ACHN (cell line): ENCODE measurements around the gene CD300C.

ENCODE experiments used
- DNase-seq: peaks from one replicate; pipeline ENCODE4 v3.0.0-alpha.2; 2015
- in situ Hi-C: cut with HindIII; loops from 2 replicates; pipeline ENCODE4 v1.10.0; 2017; ENCODE audit warnings: low sequenced_read_pairs, low pct_ligation_motif_present, low pct_unique_long_range_greater_than_20kb

The CD300C gene

GRCh38 chr17:74542166-74542565 is 3.7 kb downstream of the CD300C start:
- in situ Hi-C loops, result no loop called here
- no peak for DNase-seq

- DNase-seq, result no peak
- in situ Hi-C loops, result no loop called here
Measured at GRCh38 chr17:74541176-74542111, 4.5 kb downstream of the CD300C start.

- no peak for DNase-seq
- in situ Hi-C loops, result no loop called here
Measured at GRCh38 chr17:74539281-74539820, 6.6 kb downstream of the CD300C start.

- no peak for DNase-seq
- in situ Hi-C loops, result no loop called here
Measured at GRCh38 chr17:74536890-74537289, 9.0 kb downstream of the CD300C start.

- in situ Hi-C loops, result no loop called here
- no peak for DNase-seq
Measured at GRCh38 chr17:74532115-74532514, 13.8 kb downstream of the CD300C start.

GRCh38 chr17:74531231-74531761 is 14.6 kb downstream of the CD300C start, which contains the start of gene CD300LB:
CD300LB (minus strand) TSS chr17:74531475; CDS start chr17:74531350, 125 bp downstream.
- in situ Hi-C loops, result no loop called here
- no peak for DNase-seq

GRCh38 chr17:74530831-74531150 is 15.1 kb downstream of the CD300C start:
- in situ Hi-C loops, result no loop called here
- no peak for DNase-seq

GRCh38 chr17:74529243-74529642 is 16.7 kb downstream of the CD300C start:
- in situ Hi-C loops, result no loop called here
- DNase-seq, result no peak

GRCh38 chr17:74528491-74529199 is 17.3 kb downstream of the CD300C start:
- no peak for DNase-seq
- in situ Hi-C loops, result no loop called here

- in situ Hi-C loops, result no loop called here
- no peak for DNase-seq
Measured at GRCh38 chr17:74527756-74528155, 18.2 kb downstream of the CD300C start.

GRCh38 chr17:74527081-74527480 is 18.8 kb downstream of the CD300C start:
- in situ Hi-C loops, result no loop called here
- no peak for DNase-seq

- in situ Hi-C loops, result no loop called here
- no peak for DNase-seq
Measured at GRCh38 chr17:74526681-74527080, 19.2 kb downstream of the CD300C start.

- DNase-seq, result no peak
- in situ Hi-C loops, result no loop called here
Measured at GRCh38 chr17:74525781-74526288, 20.1 kb downstream of the CD300C start.

- in situ Hi-C loops, result no loop called here
- DNase-seq, result no peak
Measured at GRCh38 chr17:74525465-74525725, 20.5 kb downstream of the CD300C start.

GRCh38 chr17:74524653-74525464 is 21.1 kb downstream of the CD300C start:
- DNase-seq, result no peak
- in situ Hi-C loops, result no loop called here

GRCh38 chr17:74523308-74523707 is 22.6 kb downstream of the CD300C start:
- no peak for DNase-seq
- in situ Hi-C loops, result no loop called here

- DNase-seq, result no peak
- in situ Hi-C loops, result no loop called here
Measured at GRCh38 chr17:74522381-74523105, 23.4 kb downstream of the CD300C start.

GRCh38 chr17:74521701-74522201 is 24.2 kb downstream of the CD300C start:
- in situ Hi-C loops, result no loop called here
- no peak for DNase-seq
